ENCODE measurements around the gene DNER. TPM values are rescaled to one million over a fixed set of nuclear protein-coding genes. Genes with fewer than 3 reads are reported as not detected.
A peak's percentile ranks its signal among the peaks of the same experiment; 100 is the strongest.

The DNER gene
- total RNA-seq, 1 donor from 2014 or later = 1.8 TPM

DNA sequence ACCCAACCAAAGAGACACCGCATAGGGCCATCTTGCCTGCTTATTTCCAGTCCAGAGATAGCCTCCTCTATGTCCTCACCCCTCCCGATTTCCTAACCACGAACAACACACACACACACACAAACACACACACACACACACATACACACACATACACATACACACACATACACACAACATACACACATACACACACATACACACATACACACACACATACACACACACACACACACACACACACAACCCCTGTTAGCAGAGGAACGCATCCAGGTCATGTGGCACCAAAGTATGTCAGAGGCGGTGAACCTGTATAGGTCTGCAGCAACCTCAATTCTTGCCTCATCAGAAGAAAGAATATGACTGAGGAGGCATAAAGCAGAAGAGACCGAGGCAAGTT lies 18.5 kb upstream of the DNER start:
- Histone ChIP-seq H3K27me3 (ENCODE audit: control insufficient read depth, insufficient read depth, low read length) (no peaks in the 10 kb centered on the region), H3K4me3 (ENCODE audit: low read depth, low read length) (no peak overlapping the region), H3K36me3 (ENCODE audit: control insufficient read depth, insufficient read depth, low read length) (no peaks in the 10 kb centered on the region)
- TF ChIP-seq, protein P1, sequence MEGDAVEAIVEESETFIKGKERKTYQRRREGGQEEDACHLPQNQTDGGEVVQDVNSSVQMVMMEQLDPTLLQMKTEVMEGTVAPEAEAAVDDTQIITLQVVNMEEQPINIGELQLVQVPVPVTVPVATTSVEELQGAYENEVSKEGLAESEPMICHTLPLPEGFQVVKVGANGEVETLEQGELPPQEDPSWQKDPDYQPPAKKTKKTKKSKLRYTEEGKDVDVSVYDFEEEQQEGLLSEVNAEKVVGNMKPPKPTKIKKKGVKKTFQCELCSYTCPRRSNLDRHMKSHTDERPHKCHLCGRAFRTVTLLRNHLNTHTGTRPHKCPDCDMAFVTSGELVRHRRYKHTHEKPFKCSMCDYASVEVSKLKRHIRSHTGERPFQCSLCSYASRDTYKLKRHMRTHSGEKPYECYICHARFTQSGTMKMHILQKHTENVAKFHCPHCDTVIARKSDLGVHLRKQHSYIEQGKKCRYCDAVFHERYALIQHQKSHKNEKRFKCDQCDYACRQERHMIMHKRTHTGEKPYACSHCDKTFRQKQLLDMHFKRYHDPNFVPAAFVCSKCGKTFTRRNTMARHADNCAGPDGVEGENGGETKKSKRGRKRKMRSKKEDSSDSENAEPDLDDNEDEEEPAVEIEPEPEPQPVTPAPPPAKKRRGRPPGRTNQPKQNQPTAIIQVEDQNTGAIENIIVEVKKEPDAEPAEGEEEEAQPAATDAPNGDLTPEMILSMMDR (IDR thresholded peaks at IDR 0.05; ENCODE audit: insufficient read depth, low read length, severe bottlenecking) = no peak
- FAIRE-seq (no peak), DNase-seq (ENCODE audit: low read depth) (no peak)

DNA sequence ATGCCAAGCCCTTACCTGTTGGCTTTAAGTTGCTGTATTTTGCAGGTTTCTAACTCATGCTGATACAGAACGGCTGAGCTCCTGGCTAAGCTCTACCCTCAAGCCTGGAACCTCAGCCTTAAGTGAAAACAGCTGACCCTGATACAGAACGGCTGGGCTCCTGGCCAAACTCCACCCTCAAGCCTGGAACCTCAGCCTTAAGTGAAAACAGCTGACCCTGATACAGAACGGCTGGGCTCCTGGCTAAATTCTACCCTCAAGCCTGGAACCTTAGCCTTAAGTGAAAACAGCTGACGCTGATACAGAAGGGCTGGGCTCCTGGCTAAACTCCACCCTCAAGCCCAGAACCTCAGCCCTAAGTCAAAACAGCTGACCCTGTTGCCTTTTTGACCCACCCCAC lies 17.6 kb upstream of the DNER start:
- Histone ChIP-seq H3K36me3 (ENCODE audit: control insufficient read depth, insufficient read depth, low read length) (no peaks in the 10 kb centered on the region), H3K27me3 (ENCODE audit: control insufficient read depth, insufficient read depth, low read length) (no peaks in the 10 kb centered on the region), H3K4me3 (ENCODE audit: low read depth, low read length) (no peak overlapping the region)
- TF ChIP-seq, protein P1 (IDR thresholded peaks at IDR 0.05; ENCODE audit: insufficient read depth, low read length, severe bottlenecking) = no peak
- FAIRE-seq = no peak
- no peak for DNase-seq (ENCODE audit: low read depth)

GRCh38 chr2:229731363-229731762 lies 17.0 kb upstream of the DNER start:
- TF ChIP-seq, protein P1 (IDR thresholded peaks at IDR 0.05; ENCODE audit: insufficient read depth, low read length, severe bottlenecking) = no peak
- no peak for FAIRE-seq
- no peak for DNase-seq (ENCODE audit: low read depth)
- no peaks in the 10 kb centered on the region for H3K36me3 ChIP-seq (ENCODE audit: control insufficient read depth, insufficient read depth, low read length)
- no peak overlapping the region for H3K4me3 ChIP-seq (ENCODE audit: low read depth, low read length)
- H3K27me3 ChIP-seq (ENCODE audit: control insufficient read depth, insufficient read depth, low read length) = no peaks in the 10 kb centered on the region

- Histone ChIP-seq H3K4me3 (ENCODE audit: low read depth, low read length) (no peak overlapping the region), H3K36me3 (ENCODE audit: control insufficient read depth, insufficient read depth, low read length) (no peaks in the 10 kb centered on the region), H3K27me3 (ENCODE audit: control insufficient read depth, insufficient read depth, low read length) (no peaks in the 10 kb centered on the region)
- TF ChIP-seq, protein P1 (IDR thresholded peaks at IDR 0.05; ENCODE audit: insufficient read depth, low read length, severe bottlenecking) = no peak
- FAIRE-seq (no peak), DNase-seq (ENCODE audit: low read depth) (peak; percentile 71)
Observed at GRCh38 chr2:229728370-229728769, 14.0 kb upstream of the DNER start.

- no peak for FAIRE-seq
- H3K27me3 ChIP-seq (ENCODE audit: control insufficient read depth, insufficient read depth, low read length) = no peaks in the 10 kb centered on the region
Observed at GRCh38 chr2:229726643-229727042, 12.3 kb upstream of the DNER start.

More at GRCh38 chr2:229726643-229727042, 12.3 kb upstream of the DNER start:
- Histone ChIP-seq H3K36me3 (ENCODE audit: control insufficient read depth, insufficient read depth, low read length) (no peaks in the 10 kb centered on the region), H3K4me3 (ENCODE audit: low read depth, low read length) (no peak overlapping the region)
- DNase-seq (ENCODE audit: low read depth) = no peak
- TF ChIP-seq, protein P1 (IDR thresholded peaks at IDR 0.05; ENCODE audit: insufficient read depth, low read length, severe bottlenecking) = no peak

Data from bronchial epithelial cell (primary cell).